HepG2 (cell line): Measurements from ENCODE around the gene MYL6. TPM values are rescaled to one million over a fixed set of nuclear protein-coding genes. Genes with fewer than 3 reads are reported as not detected.

ENCODE experiments used
- ATAC-seq: fragments of 200-7000 bp; cut with Tn5 transposase; 3 replicates; pipeline ENCODE4 v1.9.1; 2020; ENCODE audit warnings: mild to moderate bottlenecking, moderate library complexity
- BruUV-seq: library from RNA; stranded (reverse); fragments of 400-500 nt; replicated peaks from 2 replicates; lab custom pipeline; 2021; lab: Mats Ljungman, UMichigan
- CTCF ChIA-PET: fragments of 300-600 bp; formaldehyde crosslinking; extraction: SDS; loops from one replicate; lab custom pipeline; 2021; ENCODE audit warnings: low total read pairs, inconsistent platforms, low intra/inter-chr PET ratio; lab: Yijun Ruan, JAX
- POLR2A ChIA-PET: fragments of 350-600 bp; sonication (Branson Sonifier 250); formaldehyde crosslinking; loops from one replicate; lab custom pipeline; 2020; ENCODE audit warnings: antibody characterized with exemption, inconsistent platforms; lab: Yijun Ruan, JAX
- DNase-seq: peaks from one replicate; pipeline ENCODE4 v3.0.0-alpha.2; 2015; ENCODE audit warnings: low spot score
- FAIRE-seq: peaks from 3 replicates; lab custom pipeline; 2011; peaks lifted over from hg19 to GRCh38; lab: Jason Lieb, UNC
- H2AFZ ChIP-seq: one replicate; pipeline ENCODE4 v1.6.1; 2011; ENCODE audit warnings: low read length, inconsistent platforms
- H3K27ac ChIP-seq: fragments of 300-600 bp; 3 replicates; pipeline ENCODE4 v1.8.0; 2011; ENCODE audit warnings: mixed run types, mild to moderate bottlenecking, mixed read lengths, low read length, inconsistent platforms; ENCODE audit not compliant: insufficient read depth; ENCODE audit errors: extremely low read length
- H3K27me3 ChIP-seq, 2 experiments: fragments of 200-600 bp in 1 of 2; 2 replicates in 1 of 2; 3 replicates in 1 of 2; pipeline versions ENCODE4 v1.6.0 to v1.8.0; 2011; ENCODE audit warnings: low read length in 2 of 2, mild to moderate bottlenecking in 2 of 2, moderate library complexity in 2 of 2, inconsistent platforms in 1 of 2; ENCODE audit not compliant: insufficient read depth in 2 of 2, control insufficient read depth in 1 of 2
- H3K36me3 ChIP-seq, 2 experiments: fragments of 200-600 bp in 1 of 2; replicated peaks in 1 of 2; 2 replicates in 1 of 2; 3 replicates in 1 of 2; pipeline versions ENCODE4 v1.5.1 to v1.8.0; 2011; ENCODE audit warnings: low read length in 2 of 2, inconsistent platforms in 1 of 2; ENCODE audit not compliant: insufficient read depth in 2 of 2, control insufficient read depth in 1 of 2
- H3K4me1 ChIP-seq: 2 replicates; pipeline ENCODE4 v1.5.1; 2012; ENCODE audit warnings: low read length, inconsistent platforms; ENCODE audit not compliant: insufficient read depth
- H3K4me2 ChIP-seq: 2 replicates; pipeline ENCODE4 v1.6.0; 2011; ENCODE audit warnings: low read depth, low read length, inconsistent platforms
- H3K4me3 ChIP-seq, 3 experiments: fragments of 200-600 bp in 1 of 3; sonication (generic), shearing (Covaris generic) in 1 of 3; replicated peaks in 1 of 3; 2 replicates each; pipeline ENCODE4 v1.5.1; 2011 to 2016; ENCODE audit warnings: low read length in 3 of 3, inconsistent platforms in 2 of 3, low read depth in 2 of 3, mild to moderate bottlenecking in 2 of 3, control low read depth in 1 of 3, mixed read lengths in 1 of 3; ENCODE audit not compliant: insufficient read depth in 1 of 3
- H3K79me2 ChIP-seq: one replicate; pipeline ENCODE4 v1.6.1; 2011; ENCODE audit warnings: low read length, inconsistent platforms; ENCODE audit not compliant: insufficient read depth
- H3K9ac ChIP-seq: 2 replicates; pipeline ENCODE4 v1.6.0; 2011; ENCODE audit warnings: mild to moderate bottlenecking, low read depth, low read length, inconsistent platforms; ENCODE audit not compliant: insufficient read depth
- H3K9me3 ChIP-seq: 2 replicates; pipeline ENCODE4 v1.5.1; 2012; ENCODE audit warnings: mild to moderate bottlenecking, low read length
- H4K20me1 ChIP-seq: 2 replicates; pipeline ENCODE4 v1.6.0; 2011; ENCODE audit warnings: inconsistent platforms, mild to moderate bottlenecking, low read length, moderate library complexity; ENCODE audit not compliant: insufficient read depth
- BRD4 ChIP-seq: sonication (generic); formaldehyde crosslinking; IDR thresholded peaks from 2 replicates; pipeline ENCODE4 v1.4.0; 2020; ENCODE audit warnings: missing genetic modification reagents
- EEA1 ChIP-seq: sonication (generic); formaldehyde crosslinking; IDR thresholded peaks from 2 replicates; pipeline ENCODE4 v1.5.1; 2020; ENCODE audit warnings: mild to moderate bottlenecking, missing genetic modification reagents, borderline replicate concordance
- FOXA1 ChIP-seq, 2 experiments: fragments of 450-650 bp in 1 of 2; sonication (generic) in 1 of 2; formaldehyde crosslinking in 1 of 2; IDR thresholded peaks; 2 replicates each; pipeline versions ENCODE4 v1.4.0 to v1.6.1; 2016 to 2020; ENCODE audit warnings: missing genetic modification reagents in 1 of 2
- GATA4 ChIP-seq: sonication (generic); IDR thresholded peaks from 2 replicates; pipeline ENCODE4 v1.6.1; 2016; ENCODE audit warnings: antibody characterized with exemption, low read depth, borderline replicate concordance
- IRX3 ChIP-seq: sonication (generic); formaldehyde crosslinking; IDR thresholded peaks from 2 replicates; pipeline ENCODE4 v1.8.1; 2023; ENCODE audit warnings: mild to moderate bottlenecking, low read depth, missing genetic modification reagents, borderline replicate concordance
- MXI1 ChIP-seq: IDR thresholded peaks from 3 replicates; pipeline ENCODE4 v1.6.1; 2012; ENCODE audit warnings: low read depth, low read length, inconsistent platforms, borderline replicate concordance
- PPARG ChIP-seq: conservative IDR thresholded peaks from 2 replicates; pipeline ENCODE4 v1.6.1; 2016; ENCODE audit warnings: missing biosample characterization, missing genetic modification reagents
- RELA ChIP-seq: sonication (generic); formaldehyde crosslinking; IDR thresholded peaks from 2 replicates; pipeline ENCODE4 v1.4.0; 2020; ENCODE audit warnings: missing genetic modification reagents
- RFXANK ChIP-seq: IDR thresholded peaks from 2 replicates; pipeline ENCODE4 v1.6.1; 2016
- SALL1 ChIP-seq: sonication (generic); formaldehyde crosslinking; IDR thresholded peaks from 2 replicates; pipeline ENCODE4 v1.8.0; 2022; ENCODE audit warnings: mild to moderate bottlenecking, missing genetic modification reagents
- SIN3A ChIP-seq: IDR thresholded peaks from 2 replicates; pipeline ENCODE4 v1.6.1; 2011; ENCODE audit warnings: low read depth, mild to moderate bottlenecking, control low read depth, low read length, borderline replicate concordance
- TEAD3 ChIP-seq: optimal IDR thresholded peaks from 2 replicates; pipeline ENCODE3; 2016; ENCODE audit warnings: borderline replicate concordance
- ZIK1 ChIP-seq: sonication (generic); formaldehyde crosslinking; IDR thresholded peaks from 2 replicates; pipeline ENCODE4 v1.5.0; 2020; ENCODE audit warnings: mild to moderate bottlenecking, low read depth, missing genetic modification reagents, borderline replicate concordance
- ZNF160 ChIP-seq: sonication (generic); formaldehyde crosslinking; IDR thresholded peaks from 2 replicates; pipeline ENCODE4 v1.8.0; 2022; ENCODE audit warnings: mild to moderate bottlenecking, inconsistent platforms, missing genetic modification reagents
- ZNF768 ChIP-seq: sonication (generic); formaldehyde crosslinking; IDR thresholded peaks from 2 replicates; pipeline ENCODE4 v1.4.0; 2020; ENCODE audit warnings: missing genetic modification reagents
- WGBS: methylation state at CpG from one replicate; pipeline ENCODE4 v1.1.6; 2017; ENCODE audit warnings: low lambda C conversion rate; 5-methylcytosine and 5-hydroxymethylcytosine counted together
- in situ Hi-C: cut with HindIII; loops from 2 replicates; pipeline ENCODE4 v1.10.0; 2017; ENCODE audit warnings: low pct_unique_long_range_greater_than_20kb; ENCODE audit not compliant: extremely low pct_ligation_motif_present
- intact Hi-C: fragments of 100-400 bp; cut with micrococcal nuclease; formaldehyde crosslinking; loops from one replicate; pipeline ENCODE4 v1.10.0; 2022; ENCODE audit not compliant: unreplicated experiment
- polyA plus RNA-seq, 8 experiments: library from polyadenylated mRNA; depleted of rRNA in 3 of 8; stranded (reverse) in 7 of 8; unstranded in 1 of 8; fragments of >200 nt; fragmentation: Illumina TruSeq in 4 of 8; extraction: Trizol in 4 of 8; gene quantifications; 2 replicates each; pipeline versions ENCODE4 v1.2.1 to v1.2.3, GENCODE V29; 2011 to 2016; ENCODE audit warnings: low read depth in 4 of 8, missing spikeins in 1 of 8, mixed read lengths in 1 of 8; ENCODE audit not compliant: insufficient read depth in 1 of 8
- total RNA-seq, 5 experiments: library from RNA; depleted of rRNA; stranded (reverse); fragments of >200 nt; fragmentation: Illumina TruSeq; extraction: Trizol; gene quantifications; 2 replicates each; pipeline ENCODE4 v1.2.3, GENCODE V29; 2016; ENCODE audit warnings: low read depth in 1 of 5
- TF ChIP-seq, protein P1 (sequence below): sonication (generic); formaldehyde crosslinking; IDR thresholded peaks from 2 replicates; pipeline ENCODE4 v1.9.0; 2021; ENCODE audit warnings: missing genetic modification reagents, borderline replicate concordance

The MYL6 gene
- total and polyA plus RNA-seq, 2 of the 13 experiments (the other 11 are each of a cell fraction or from before 2014, with no cell fraction given), result 1,127 to 1,192 TPM

DNA sequence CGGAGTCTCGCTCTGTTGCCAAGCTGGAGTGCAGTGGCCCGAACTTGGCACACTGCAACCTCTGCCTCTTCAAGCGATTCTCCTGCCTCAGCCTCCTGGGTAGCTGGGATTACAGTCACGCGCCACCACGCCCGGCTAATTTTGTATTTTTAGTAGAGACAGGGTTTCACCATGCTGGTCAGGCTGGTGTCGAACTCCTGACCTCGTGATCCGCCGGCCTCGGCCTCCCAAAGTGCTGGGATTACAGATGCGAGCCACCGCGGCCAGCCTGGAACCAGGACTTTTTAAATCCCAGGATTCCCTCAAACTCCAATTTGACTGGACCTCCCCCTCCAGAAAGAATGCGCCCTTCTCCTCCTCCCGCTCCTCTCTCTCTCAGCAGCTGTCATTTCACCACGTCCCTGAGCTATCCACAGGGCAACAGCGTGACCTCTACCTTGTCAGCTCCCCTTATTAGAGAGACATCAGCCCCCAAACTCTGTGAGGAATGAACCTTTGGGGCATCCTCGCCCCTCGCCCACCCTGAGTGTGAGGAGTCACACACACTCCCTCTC, 28.1 kb upstream of the MYL6 start:
- TF ChIP-seq RELA (CRISPR knock-in tag), result no peak
- no peak for TF ChIP-seq SIN3A
- TF ChIP-seq, protein P1, sequence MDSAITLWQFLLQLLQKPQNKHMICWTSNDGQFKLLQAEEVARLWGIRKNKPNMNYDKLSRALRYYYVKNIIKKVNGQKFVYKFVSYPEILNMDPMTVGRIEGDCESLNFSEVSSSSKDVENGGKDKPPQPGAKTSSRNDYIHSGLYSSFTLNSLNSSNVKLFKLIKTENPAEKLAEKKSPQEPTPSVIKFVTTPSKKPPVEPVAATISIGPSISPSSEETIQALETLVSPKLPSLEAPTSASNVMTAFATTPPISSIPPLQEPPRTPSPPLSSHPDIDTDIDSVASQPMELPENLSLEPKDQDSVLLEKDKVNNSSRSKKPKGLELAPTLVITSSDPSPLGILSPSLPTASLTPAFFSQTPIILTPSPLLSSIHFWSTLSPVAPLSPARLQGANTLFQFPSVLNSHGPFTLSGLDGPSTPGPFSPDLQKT (CRISPR knock-in tag), result no peak
- no peak for TF ChIP-seq ZNF768 (CRISPR knock-in tag)
- TF ChIP-seq PPARG (CRISPR knock-in tag), result no peak
- no peak for TF ChIP-seq FOXA1 (IDR thresholded peaks at IDR 0.05)
- TF ChIP-seq FOXA1 (CRISPR knock-in tag; IDR thresholded peaks at IDR 0.05), result no peak
- TF ChIP-seq IRX3 (CRISPR knock-in tag), result no peak
- no peak for TF ChIP-seq GATA4
- TF ChIP-seq EEA1, result no peak
- TF ChIP-seq BRD4, result no peak
- no peak for TF ChIP-seq MXI1
- TF ChIP-seq ZNF160 (CRISPR knock-in tag), result no peak
- TF ChIP-seq RFXANK (CRISPR knock-in tag), result no peak
- no peak for TF ChIP-seq SALL1 (CRISPR knock-in tag)
- TF ChIP-seq TEAD3 (CRISPR knock-in tag), result no peak
- TF ChIP-seq ZIK1 (CRISPR knock-in tag), result no peak
- TF ChIP-seq, all 625 proteins: peak for 0
- CTCF ChIA-PET, result no interaction called here
- DNase-seq (no peak), FAIRE-seq (no peak), ATAC-seq (no peak)
- Histone ChIP-seq H3K9ac (peak overlapping the region; percentile 80; the same call in 1 of the 2 replicates), H3K9me3 (no peaks in the 10 kb centered on the region), H3K27ac (no peak overlapping the region), H4K20me1 (no peaks in the 10 kb centered on the region), H3K27me3 (no peaks in the 10 kb centered on the region), H3K4me2 (peak overlapping the region; percentile 86), H3K36me3 (peaks cover 17 to 37% of the 10 kb centered on the region in 2 experiments), H2AFZ (no peak overlapping the region), H3K4me1 (peaks cover 43% of the 10 kb centered on the region), H3K79me2 (peaks cover 17% of the 10 kb centered on the region), H3K4me3 (peak overlapping the region in 2 of 3 experiments; percentile 72 to 83; a peak in 1 of 6 replicates)
- POLR2A ChIA-PET, result no interaction called here
- intact Hi-C loops (no loop called here), in situ Hi-C loops (loop anchor here (5.0 kb wide), 1 partner anchor 57 kb away; the partner anchor contains the start of gene SMARCC2)
- no TSS peak for BruUV-seq
- 92% methylated on average over 22 of the region's 22 CpGs for WGBS
